ENCODE data around the gene UIMC1. TPM values are rescaled to one million over a fixed set of nuclear protein-coding genes. Genes with fewer than 3 reads are reported as not detected.

Gene UIMC1
- total RNA-seq, 1 experiment from 2014 or later, result 46.8 TPM

GRCh38 chr5:176912115-176912514, 94.5 kb downstream of the UIMC1 start:
- Histone ChIP-seq H3K9me3 (ENCODE audit: low read depth, low read length, poor library complexity, severe bottlenecking) (no peaks in the 10 kb centered on the region), H3K4me3 (ENCODE audit: low read depth, low read length, poor library complexity, severe bottlenecking) (no peak overlapping the region), H3K27ac (ENCODE audit: low read depth, low read length, poor library complexity, severe bottlenecking) (no peak overlapping the region), H3K36me3 (ENCODE audit: insufficient read depth, low read length, poor library complexity, severe bottlenecking) (peaks cover 10% of the 10 kb centered on the region), H3K27me3 (replicated peaks; ENCODE audit: insufficient read depth, low read depth, low read length, poor library complexity) (no peaks in the 10 kb centered on the region), H3K4me1 (ENCODE audit: insufficient read depth, low read length, poor library complexity, severe bottlenecking) (no peaks in the 10 kb centered on the region)
- intact Hi-C loops (cut with micrococcal nuclease; ENCODE audit: unreplicated experiment), result no loop called here
- CTCF ChIA-PET, result no interaction called here
- DNase-seq (ENCODE audit: low spot score), result no peak
- POLR2A ChIA-PET (ENCODE audit: low non-redundant PET), result no interaction called here
- no peak for TF ChIP-seq EZH2 (IDR thresholded peaks at IDR 0.05; ENCODE audit: borderline replicate concordance, low read depth, low read length, poor library complexity, severe bottlenecking)
- no peak for TF ChIP-seq CTCF (conservative IDR thresholded peaks at IDR 0.05; ENCODE audit: low read depth, low read length)
- no TSS peak for BruUV-seq (replicated peaks)

GRCh38 chr5:176908675-176909368, 97.8 kb downstream of the UIMC1 start:
- Histone ChIP-seq H3K4me1 (ENCODE audit: insufficient read depth, low read length, poor library complexity, severe bottlenecking) (no peaks in the 10 kb centered on the region), H3K36me3 (ENCODE audit: insufficient read depth, low read length, poor library complexity, severe bottlenecking) (peaks cover 43% of the 10 kb centered on the region), H3K27me3 (replicated peaks; ENCODE audit: insufficient read depth, low read depth, low read length, poor library complexity) (no peaks in the 10 kb centered on the region), H3K9me3 (ENCODE audit: low read depth, low read length, poor library complexity, severe bottlenecking) (no peaks in the 10 kb centered on the region), H3K27ac (ENCODE audit: low read depth, low read length, poor library complexity, severe bottlenecking) (no peak overlapping the region), H3K4me3 (ENCODE audit: low read depth, low read length, poor library complexity, severe bottlenecking) (no peak overlapping the region)
- intact Hi-C loops (cut with micrococcal nuclease; ENCODE audit: unreplicated experiment), result no loop called here
- BruUV-seq (replicated peaks), result no TSS peak
- ChIA-PET POLR2A (ENCODE audit: low non-redundant PET) (no interaction called here), CTCF (no interaction called here)
- no peak for TF ChIP-seq EZH2 (IDR thresholded peaks at IDR 0.05; ENCODE audit: borderline replicate concordance, low read depth, low read length, poor library complexity, severe bottlenecking)
- no peak for TF ChIP-seq CTCF (conservative IDR thresholded peaks at IDR 0.05; ENCODE audit: low read depth, low read length)
- DNase-seq (ENCODE audit: low spot score), result no peak

GRCh38 chr5:176906796-176907195, 99.8 kb downstream of the UIMC1 start:
- BruUV-seq (replicated peaks), result no TSS peak
- Histone ChIP-seq H3K27me3 (replicated peaks; ENCODE audit: insufficient read depth, low read depth, low read length, poor library complexity) (no peaks in the 10 kb centered on the region), H3K36me3 (ENCODE audit: insufficient read depth, low read length, poor library complexity, severe bottlenecking) (peaks cover 52% of the 10 kb centered on the region), H3K4me3 (ENCODE audit: low read depth, low read length, poor library complexity, severe bottlenecking) (no peak overlapping the region), H3K27ac (ENCODE audit: low read depth, low read length, poor library complexity, severe bottlenecking) (no peak overlapping the region), H3K9me3 (ENCODE audit: low read depth, low read length, poor library complexity, severe bottlenecking) (no peaks in the 10 kb centered on the region), H3K4me1 (ENCODE audit: insufficient read depth, low read length, poor library complexity, severe bottlenecking) (no peaks in the 10 kb centered on the region)
- ChIA-PET CTCF (no interaction called here), POLR2A (ENCODE audit: low non-redundant PET) (no interaction called here)
- no peak for DNase-seq (ENCODE audit: low spot score)
- TF ChIP-seq CTCF (conservative IDR thresholded peaks at IDR 0.05; ENCODE audit: low read depth, low read length), result no peak
- TF ChIP-seq EZH2 (IDR thresholded peaks at IDR 0.05; ENCODE audit: borderline replicate concordance, low read depth, low read length, poor library complexity, severe bottlenecking), result no peak
- intact Hi-C loops (cut with micrococcal nuclease; ENCODE audit: unreplicated experiment), result no loop called here

All from A673 (cell line).